IMR-90 (cell line): ENCODE results near the gene C22orf31. TPM values are rescaled to one million over a fixed set of nuclear protein-coding genes. Genes with fewer than 3 reads are reported as not detected.

Experiments
- ATAC-seq: fragments of 200-7000 bp; cut with Tn5 transposase; 2 replicates; pipeline ENCODE4 v1.9.1; 2020; ENCODE audit warnings: low read depth, mild to moderate bottlenecking, moderate library complexity
- BruUV-seq: library from RNA; stranded (reverse); fragments of 400-500 nt; replicated peaks from 2 replicates; lab custom pipeline; 2021; lab: Mats Ljungman, UMichigan
- CTCF ChIA-PET: fragments of 300-600 bp; formaldehyde crosslinking; extraction: SDS; loops from one replicate; lab custom pipeline; 2021; ENCODE audit warnings: antibody characterized with exemption; lab: Yijun Ruan, JAX
- POLR2A ChIA-PET: fragments of 300-600 bp; sonication (Branson Sonifier 250); formaldehyde crosslinking; loops from one replicate; lab custom pipeline; 2022; ENCODE audit warnings: antibody characterized with exemption; ENCODE audit not compliant: unreplicated experiment; lab: Charles Lee
- DNase-seq: peaks from one replicate; pipeline ENCODE4 v3.0.0; 2013
- H2AFZ ChIP-seq: replicated peaks from 2 replicates; pipeline ENCODE3; 2013; ENCODE audit warnings: low read length, mild to moderate bottlenecking; ENCODE audit not compliant: poor library complexity
- H2AK5ac ChIP-seq: 2 replicates; pipeline ENCODE4 v1.6.1; 2013; ENCODE audit warnings: low read depth, low read length, inconsistent platforms
- H2AK9ac ChIP-seq: replicated peaks from 2 replicates; pipeline ENCODE3; 2013; ENCODE audit warnings: mild to moderate bottlenecking, low read depth, low read length, moderate library complexity; ENCODE audit not compliant: poor library complexity
- H2BK120ac ChIP-seq: 2 replicates; pipeline ENCODE4 v1.6.1; 2013; ENCODE audit warnings: low read depth, low read length, inconsistent platforms
- H2BK15ac ChIP-seq: 3 replicates; pipeline ENCODE4 v1.6.1; 2013; ENCODE audit warnings: low read depth, low read length, inconsistent platforms
- H2BK20ac ChIP-seq: 2 replicates; pipeline ENCODE4 v1.6.1; 2013; ENCODE audit warnings: low read depth, mild to moderate bottlenecking, inconsistent platforms, low read length, moderate library complexity
- H2BK5ac ChIP-seq: 2 replicates; pipeline ENCODE4 v1.6.1; 2013; ENCODE audit warnings: mild to moderate bottlenecking, low read depth, low read length, inconsistent platforms; ENCODE audit not compliant: poor library complexity, severe bottlenecking
- H3K14ac ChIP-seq: replicated peaks from 2 replicates; pipeline ENCODE4 v1.6.1; 2013; ENCODE audit warnings: low read depth, low read length, inconsistent platforms
- H3K18ac ChIP-seq: 2 replicates; pipeline ENCODE4 v1.6.1; 2013; ENCODE audit warnings: low read depth, low read length, control low read depth
- H3K23ac ChIP-seq: 2 replicates; pipeline ENCODE4 v1.6.1; 2013; ENCODE audit warnings: low read depth, low read length, inconsistent platforms
- H3K27ac ChIP-seq: 2 replicates; pipeline ENCODE4 v1.5.1; 2013; ENCODE audit warnings: mild to moderate bottlenecking, control low read depth, low read length; ENCODE audit not compliant: insufficient read depth
- H3K27me3 ChIP-seq: 2 replicates; pipeline ENCODE4 v1.6.1; 2013; ENCODE audit warnings: low read length; ENCODE audit not compliant: control insufficient read depth, insufficient read depth
- H3K36me3 ChIP-seq: 2 replicates; pipeline ENCODE4 v1.6.1; 2013; ENCODE audit warnings: low read length, mixed read lengths; ENCODE audit not compliant: control insufficient read depth, insufficient read depth
- H3K4ac ChIP-seq: 2 replicates; pipeline ENCODE4 v1.6.1; 2013; ENCODE audit warnings: low read depth, low read length, inconsistent platforms
- H3K4me1 ChIP-seq: 2 replicates; pipeline ENCODE4 v1.6.1; 2013; ENCODE audit warnings: low read length, mixed read lengths; ENCODE audit not compliant: control insufficient read depth, insufficient read depth
- H3K4me2 ChIP-seq: 2 replicates; pipeline ENCODE4 v1.6.1; 2013; ENCODE audit warnings: low read depth, mild to moderate bottlenecking, control low read depth, low read length, moderate library complexity
- H3K4me3 ChIP-seq: 2 replicates; pipeline ENCODE4 v1.5.1; 2013; ENCODE audit warnings: low read depth, mild to moderate bottlenecking, control low read depth, low read length, moderate library complexity; ENCODE audit not compliant: insufficient read depth
- H3K56ac ChIP-seq: 2 replicates; pipeline ENCODE4 v1.6.1; 2013; ENCODE audit warnings: low read length, inconsistent platforms; ENCODE audit not compliant: insufficient read depth; ENCODE audit errors: extremely low read depth
- H3K79me1 ChIP-seq, 2 experiments: 2 replicates each; pipeline ENCODE4 v1.6.1; 2013; ENCODE audit warnings: low read length in 2 of 2, inconsistent platforms in 1 of 2, low read depth in 1 of 2
- H3K9ac ChIP-seq: 2 replicates; pipeline ENCODE4 v1.6.1; 2013; ENCODE audit warnings: low read depth, low read length, control low read depth
- H3K9me1 ChIP-seq: 2 replicates; pipeline ENCODE4 v1.6.1; 2013; ENCODE audit warnings: low read length, inconsistent platforms; ENCODE audit not compliant: insufficient read depth
- H3K9me3 ChIP-seq: 2 replicates; pipeline ENCODE4 v1.6.1; 2013; ENCODE audit warnings: low read length; ENCODE audit not compliant: control insufficient read depth, insufficient read depth
- H4K20me1 ChIP-seq: 2 replicates; pipeline ENCODE4 v1.6.1; 2013; ENCODE audit warnings: low read length, inconsistent platforms; ENCODE audit not compliant: insufficient read depth
- H4K5ac ChIP-seq: 2 replicates; pipeline ENCODE4 v1.6.1; 2013; ENCODE audit warnings: mild to moderate bottlenecking, low read depth, low read length, control low read depth
- H4K8ac ChIP-seq, 2 experiments: 2 replicates each; pipeline ENCODE4 v1.6.1; 2013; ENCODE audit warnings: low read depth in 2 of 2, low read length in 2 of 2, control low read depth in 1 of 2, inconsistent platforms in 1 of 2
- H4K91ac ChIP-seq: 2 replicates; pipeline ENCODE4 v1.6.1; 2013; ENCODE audit warnings: low read depth, low read length, inconsistent platforms; ENCODE audit not compliant: insufficient read depth
- BHLHE40 ChIP-seq: fragments of 150-350 bp; IDR thresholded peaks from 2 replicates; pipeline ENCODE4 v1.6.1; 2016; ENCODE audit warnings: mild to moderate bottlenecking, low read depth, low read length
- CEBPB ChIP-seq: IDR thresholded peaks from 2 replicates; pipeline ENCODE4 v1.6.1; 2012; ENCODE audit warnings: low read depth, low read length, improper control_type of control experiment
- CHD1 ChIP-seq: IDR thresholded peaks from 2 replicates; pipeline ENCODE4 v1.6.1; 2012; ENCODE audit warnings: low read depth, low read length, improper control_type of control experiment
- MAZ ChIP-seq: IDR thresholded peaks from 2 replicates; pipeline ENCODE4 v1.6.1; 2012; ENCODE audit warnings: low read depth, mild to moderate bottlenecking, low read length, improper control_type of control experiment, moderate library complexity, borderline replicate concordance
- MXI1 ChIP-seq: IDR thresholded peaks from 2 replicates; pipeline ENCODE4 v1.6.1; 2012; ENCODE audit warnings: low read depth, mild to moderate bottlenecking, low read length, moderate library complexity, borderline replicate concordance
- NFE2L2 ChIP-seq: fragments of 150-350 bp; IDR thresholded peaks from 2 replicates; pipeline ENCODE4 v1.6.1; 2016; ENCODE audit warnings: low read depth, mild to moderate bottlenecking, low read length
- RAD21 ChIP-seq: IDR thresholded peaks from 2 replicates; pipeline ENCODE4 v1.6.1; 2012; ENCODE audit warnings: low read length, improper control_type of control experiment
- RCOR1 ChIP-seq: IDR thresholded peaks from 2 replicates; pipeline ENCODE4 v1.6.1; 2012; ENCODE audit warnings: mild to moderate bottlenecking, low read length, improper control_type of control experiment; ENCODE audit not compliant: insufficient replicate concordance
- SMC3 ChIP-seq: fragments of 150-350 bp; IDR thresholded peaks from 2 replicates; pipeline ENCODE4 v1.6.1; 2016; ENCODE audit warnings: low read depth, mild to moderate bottlenecking, antibody characterized with exemption, low read length, moderate library complexity
- WGBS, 2 experiments: methylation state at CpG; one replicate each; pipeline versions ENCODE4 v1.1.5 to v1.1.7; 2013; ENCODE audit warnings: missing lambda C conversion rate in 2 of 2; ENCODE audit not compliant: insufficient read length in 1 of 2; ENCODE audit errors: extremely low coverage in 2 of 2; 5-methylcytosine and 5-hydroxymethylcytosine counted together
- dilution Hi-C: fragments of 300-500 bp; cut with HindIII; formaldehyde crosslinking; loops from one replicate; pipeline ENCODE4 v1.14.3; 2018; ENCODE audit warnings: low sequenced_read_pairs; ENCODE audit not compliant: unreplicated experiment
- in situ Hi-C: fragments of 300-500 bp; cut with MboI; formaldehyde crosslinking; loops from 3 replicates; pipeline ENCODE4 v1.14.3; 2019; ENCODE audit warnings: low sequenced_read_pairs, inconsistent platforms, mixed read lengths
- intact Hi-C: fragments of 100-400 bp; cut with micrococcal nuclease; formaldehyde crosslinking; loops from 2 replicates; pipeline ENCODE4 v1.10.0; 2022
- polyA plus RNA-seq, 3 experiments: library from polyadenylated mRNA; depleted of rRNA; stranded (reverse); fragments of >200 nt; gene quantifications; 2 replicates each; pipeline ENCODE4 v1.2.3, GENCODE V29; 2012; ENCODE audit warnings: low replicate concordance in 1 of 3
- total RNA-seq: library from RNA; depleted of rRNA; stranded (reverse); fragments of >200 nt; gene quantifications from 2 replicates; pipeline ENCODE4 v1.2.3, GENCODE V29; 2012
- TF ChIP-seq, protein P1 (sequence below): fragments of 150-350 bp; IDR thresholded peaks from 2 replicates; pipeline ENCODE4 v1.6.1; 2016; ENCODE audit warnings: low read depth, mild to moderate bottlenecking, low read length, moderate library complexity, borderline replicate concordance
- TF ChIP-seq, protein P2 (sequence below): conservative IDR thresholded peaks from 2 replicates; pipeline ENCODE4 v1.5.1; 2012; ENCODE audit warnings: mild to moderate bottlenecking, low read depth, low read length, improper control_type of control experiment

The C22orf31 gene
- total and polyA plus RNA-seq, 2 of the 4 experiments (the other 2 are of a cell fraction): not detected

DNA sequence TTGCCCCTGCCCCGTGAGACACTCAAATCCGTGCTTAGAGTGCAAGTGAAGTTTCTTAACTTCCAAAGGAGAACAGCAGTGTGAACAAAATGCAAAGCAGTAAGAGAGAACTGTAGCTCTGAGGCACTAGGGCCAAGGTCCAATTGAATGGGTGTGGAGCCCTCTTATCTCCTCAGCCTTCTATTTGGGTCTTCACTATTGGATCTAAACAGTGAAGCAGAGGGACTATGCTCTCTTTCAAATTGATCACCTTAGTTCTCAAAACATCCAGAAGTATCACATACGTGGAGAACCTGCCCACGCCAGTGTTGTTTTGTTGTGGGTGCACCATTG, 49.6 kb downstream of the C22orf31 start:
- no peaks in the 10 kb centered on the region for H3K36me3 ChIP-seq
- H3K79me1 ChIP-seq: no peaks in the 10 kb centered on the region; a peak in 1 of 4 replicates
- H3K56ac ChIP-seq: no peak overlapping the region
- no peak overlapping the region for H3K9ac ChIP-seq
- no peak overlapping the region for H4K8ac ChIP-seq
- no peak overlapping the region for H2BK5ac ChIP-seq
- H3K9me3 ChIP-seq: no peaks in the 10 kb centered on the region
- H4K5ac ChIP-seq: no peak overlapping the region
- H3K14ac ChIP-seq: no peak overlapping the region
- no peak overlapping the region for H2BK120ac ChIP-seq
- H3K4ac ChIP-seq: no peak overlapping the region
- no CpG with 5 or more reads among the region's 4 CpGs for WGBS, 2 experiments
- POLR2A ChIA-PET: no interaction called here
- no peak overlapping the region for H3K23ac ChIP-seq
- H3K27ac ChIP-seq: no peak overlapping the region
- DNase-seq: no peak
- CTCF ChIA-PET: no interaction called here
- H3K4me3 ChIP-seq: no peak overlapping the region
- no peak overlapping the region for H2BK15ac ChIP-seq
- H3K9me1 ChIP-seq: no peaks in the 10 kb centered on the region
- dilution Hi-C loops: no loop called here
- no peak overlapping the region for H2AK9ac ChIP-seq
- H3K27me3 ChIP-seq: no peaks in the 10 kb centered on the region
- TF ChIP-seq RCOR1: no peak
- TF ChIP-seq, protein P1, sequence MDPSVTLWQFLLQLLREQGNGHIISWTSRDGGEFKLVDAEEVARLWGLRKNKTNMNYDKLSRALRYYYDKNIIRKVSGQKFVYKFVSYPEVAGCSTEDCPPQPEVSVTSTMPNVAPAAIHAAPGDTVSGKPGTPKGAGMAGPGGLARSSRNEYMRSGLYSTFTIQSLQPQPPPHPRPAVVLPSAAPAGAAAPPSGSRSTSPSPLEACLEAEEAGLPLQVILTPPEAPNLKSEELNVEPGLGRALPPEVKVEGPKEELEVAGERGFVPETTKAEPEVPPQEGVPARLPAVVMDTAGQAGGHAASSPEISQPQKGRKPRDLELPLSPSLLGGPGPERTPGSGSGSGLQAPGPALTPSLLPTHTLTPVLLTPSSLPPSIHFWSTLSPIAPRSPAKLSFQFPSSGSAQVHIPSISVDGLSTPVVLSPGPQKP: no peak
- no peak for TF ChIP-seq BHLHE40
- TF ChIP-seq, protein P2, sequence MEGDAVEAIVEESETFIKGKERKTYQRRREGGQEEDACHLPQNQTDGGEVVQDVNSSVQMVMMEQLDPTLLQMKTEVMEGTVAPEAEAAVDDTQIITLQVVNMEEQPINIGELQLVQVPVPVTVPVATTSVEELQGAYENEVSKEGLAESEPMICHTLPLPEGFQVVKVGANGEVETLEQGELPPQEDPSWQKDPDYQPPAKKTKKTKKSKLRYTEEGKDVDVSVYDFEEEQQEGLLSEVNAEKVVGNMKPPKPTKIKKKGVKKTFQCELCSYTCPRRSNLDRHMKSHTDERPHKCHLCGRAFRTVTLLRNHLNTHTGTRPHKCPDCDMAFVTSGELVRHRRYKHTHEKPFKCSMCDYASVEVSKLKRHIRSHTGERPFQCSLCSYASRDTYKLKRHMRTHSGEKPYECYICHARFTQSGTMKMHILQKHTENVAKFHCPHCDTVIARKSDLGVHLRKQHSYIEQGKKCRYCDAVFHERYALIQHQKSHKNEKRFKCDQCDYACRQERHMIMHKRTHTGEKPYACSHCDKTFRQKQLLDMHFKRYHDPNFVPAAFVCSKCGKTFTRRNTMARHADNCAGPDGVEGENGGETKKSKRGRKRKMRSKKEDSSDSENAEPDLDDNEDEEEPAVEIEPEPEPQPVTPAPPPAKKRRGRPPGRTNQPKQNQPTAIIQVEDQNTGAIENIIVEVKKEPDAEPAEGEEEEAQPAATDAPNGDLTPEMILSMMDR: no peak
- TF ChIP-seq RAD21: no peak
- TF ChIP-seq MXI1: no peak
- TF ChIP-seq SMC3: no peak
- no peak for TF ChIP-seq NFE2L2
- TF ChIP-seq MAZ: no peak
- TF ChIP-seq CEBPB: no peak
- no peak for TF ChIP-seq CHD1
- H2AK5ac ChIP-seq: no peak overlapping the region
- H3K4me2 ChIP-seq: no peak overlapping the region
- no peak overlapping the region for H2AFZ ChIP-seq
- no peak for ATAC-seq
- H3K18ac ChIP-seq: no peak overlapping the region
- intact Hi-C loops: no loop called here
- in situ Hi-C loops: no loop called here
- H2BK20ac ChIP-seq: no peak overlapping the region
- H3K4me1 ChIP-seq: no peaks in the 10 kb centered on the region
- no peaks in the 10 kb centered on the region for H4K20me1 ChIP-seq
- H4K91ac ChIP-seq: no peak overlapping the region
- BruUV-seq: no TSS peak
